CD14-positive monocyte (primary cell): ENCODE measurements around the gene ACSM6. TPM values are rescaled to one million over a fixed set of nuclear protein-coding genes. Genes with fewer than 3 reads are reported as not detected.

ENCODE experiments used
- DNase-seq, 3 donors: peaks; one replicate each; pipeline ENCODE4 v3.0.0-alpha.2; 2011 to 2022
- H2AFZ ChIP-seq: 2 replicates; pipeline ENCODE4 v1.6.0; 2012; ENCODE audit warnings: mild to moderate bottlenecking, low read depth, low read length, inconsistent platforms; ENCODE audit not compliant: insufficient read depth, poor library complexity, severe bottlenecking
- H3K27ac ChIP-seq, 2 donors: 1 replicate in 1 of 2; 2 replicates in 1 of 2; pipeline ENCODE4 v1.5.1; 2012 to 2013; ENCODE audit warnings: low read length in 2 of 2, control low read depth in 1 of 2, inconsistent platforms in 1 of 2, low read depth in 1 of 2, mild to moderate bottlenecking in 1 of 2
- H3K27me3 ChIP-seq, 2 donors: one replicate each; pipeline versions ENCODE4 v1.6.0 to v1.6.1; 2011 to 2013; ENCODE audit warnings: low read length in 2 of 2; ENCODE audit not compliant: control insufficient read depth in 2 of 2, insufficient read depth in 2 of 2
- H3K36me3 ChIP-seq, 2 donors: replicated peaks in 1 of 2; 1 replicate in 1 of 2; 2 replicates in 1 of 2; pipeline versions ENCODE4 v1.5.1 to v1.6.1; 2012 to 2013; ENCODE audit warnings: low read length in 2 of 2, control low read depth in 1 of 2, inconsistent platforms in 1 of 2, mild to moderate bottlenecking in 1 of 2; ENCODE audit not compliant: insufficient read depth in 2 of 2, control insufficient read depth in 1 of 2
- H3K4me1 ChIP-seq, 2 donors: 1 replicate in 1 of 2; 2 replicates in 1 of 2; pipeline versions ENCODE4 v1.5.1 to v1.6.1; 2012 to 2013; ENCODE audit warnings: low read length in 2 of 2, control low read depth in 1 of 2, inconsistent platforms in 1 of 2, mild to moderate bottlenecking in 1 of 2, moderate library complexity in 1 of 2; ENCODE audit not compliant: insufficient read depth in 2 of 2, control insufficient read depth in 1 of 2
- H3K4me2 ChIP-seq: replicated peaks from 2 replicates; pipeline ENCODE3; 2012; ENCODE audit warnings: low read length, moderate library complexity, mild to moderate bottlenecking; ENCODE audit not compliant: poor library complexity, severe bottlenecking; ENCODE audit errors: extremely low read depth
- H3K4me3 ChIP-seq, 3 experiments: fragments of 200-600 bp in 1 of 3; sonication (generic) in 1 of 3; replicated peaks in 1 of 3; 1 replicate in 2 of 3; 2 replicates in 1 of 3; pipeline ENCODE4 v1.5.1; 2011 to 2013; ENCODE audit warnings: low read length in 3 of 3, mild to moderate bottlenecking in 3 of 3, control low read depth in 2 of 3, low read depth in 2 of 3, inconsistent platforms in 1 of 3, moderate library complexity in 1 of 3
- H3K79me2 ChIP-seq: 2 replicates; pipeline ENCODE4 v1.6.0; 2012; ENCODE audit warnings: mild to moderate bottlenecking, control low read depth, inconsistent platforms, low read length, moderate library complexity; ENCODE audit not compliant: insufficient read depth
- H3K9ac ChIP-seq: 2 replicates; pipeline ENCODE4 v1.6.0; 2017; ENCODE audit warnings: low read length, mild to moderate bottlenecking; ENCODE audit not compliant: insufficient read depth, poor library complexity, severe bottlenecking
- H3K9me3 ChIP-seq, 2 donors: replicated peaks in 1 of 2; 1 replicate in 1 of 2; 2 replicates in 1 of 2; pipeline versions ENCODE4 v1.5.1 to v1.6.1; 2012 to 2013; ENCODE audit warnings: low read length in 2 of 2, control low read depth in 1 of 2; ENCODE audit not compliant: control insufficient read depth in 1 of 2, insufficient read depth in 1 of 2
- H4K20me1 ChIP-seq: 2 replicates; pipeline ENCODE4 v1.6.0; 2012; ENCODE audit warnings: mild to moderate bottlenecking, low read length, control low read depth, moderate library complexity; ENCODE audit not compliant: insufficient read depth
- H3K27ac Mint-ChIP-seq, 7 donors: one replicate each; pipeline ENCODE4 v1.8.0; 2020; ENCODE audit warnings: mild to moderate bottlenecking in 7 of 7, mixed read lengths in 7 of 7, moderate library complexity in 6 of 7, inconsistent platforms in 2 of 7
- H3K27me3 Mint-ChIP-seq, 3 donors: one replicate each; pipeline ENCODE4 v1.8.0; 2021 to 2022; ENCODE audit warnings: low read depth in 3 of 3, mild to moderate bottlenecking in 3 of 3, mixed read lengths in 3 of 3, moderate library complexity in 3 of 3, inconsistent platforms in 1 of 3
- H3K36me3 Mint-ChIP-seq, 2 donors: one replicate each; pipeline ENCODE4 v1.8.0; 2020; ENCODE audit warnings: mixed read lengths in 2 of 2, inconsistent platforms in 1 of 2, mild to moderate bottlenecking in 1 of 2
- H3K4me1 Mint-ChIP-seq: one replicate; pipeline ENCODE4 v1.8.0; 2020; ENCODE audit warnings: mild to moderate bottlenecking, mixed read lengths
- H3K4me3 Mint-ChIP-seq, 2 donors: one replicate each; pipeline ENCODE4 v1.8.0; 2020; ENCODE audit warnings: mild to moderate bottlenecking in 2 of 2, mixed read lengths in 2 of 2, moderate library complexity in 1 of 2
- H3K9me3 Mint-ChIP-seq, 7 donors: one replicate each; pipeline ENCODE4 v1.8.0; 2020 to 2022; ENCODE audit warnings: mixed read lengths in 7 of 7, mild to moderate bottlenecking in 6 of 7, moderate library complexity in 6 of 7, inconsistent platforms in 2 of 7
- CTCF ChIP-seq: fragments of 200-600 bp; IDR thresholded peaks from one replicate; pipeline ENCODE4 v1.8.0; 2022; ENCODE audit warnings: antibody characterized with exemption, mild to moderate bottlenecking
- WGBS: methylation state at CpG from one replicate; pipeline ENCODE4 v1.1.5; 2013; ENCODE audit warnings: missing lambda C conversion rate; ENCODE audit not compliant: insufficient coverage; 5-methylcytosine and 5-hydroxymethylcytosine counted together
- intact Hi-C, 2 donors: fragments of 100-400 bp; cut with micrococcal nuclease; formaldehyde crosslinking; loops; one replicate each; pipeline versions ENCODE4 v1.15.0 to v1.15.1; 2023
- polyA plus RNA-seq, 3 donors: library from polyadenylated mRNA; depleted of rRNA in 1 of 3; unstranded in 2 of 3; stranded (reverse) in 1 of 3; fragments of 300-500 nt in 2 of 3; fragments of >200 nt in 1 of 3; fragmentation: Illumina TruSeq in 2 of 3; gene quantifications; 1 replicate in 2 of 3; 2 replicates in 1 of 3; pipeline ENCODE4 v1.2.3, GENCODE V29; 2012 to 2021

The ACSM6 gene
- polyA plus RNA-seq, 3 donors, result not detected

- WGBS, result no CpG with 5 or more reads among the region's 1 CpG
- Histone ChIP-seq H3K27ac (no peak overlapping the region), H3K4me1 (peaks cover 0 to 5% of the 10 kb centered on the region in 2 donors), H3K9me3 (no peaks in the 10 kb centered on the region), H2AFZ (no peak overlapping the region), H3K4me2 (no peak overlapping the region), H3K79me2 (no peaks in the 10 kb centered on the region), H3K9ac (no peak overlapping the region), H3K27me3 (no peaks in the 10 kb centered on the region), H4K20me1 (no peaks in the 10 kb centered on the region), H3K36me3 (no peaks in the 10 kb centered on the region), H3K4me3 (no peak overlapping the region)
- Mint-ChIP-seq H3K36me3 (no peaks in the 10 kb centered on the region), H3K4me3 (no peak overlapping the region), H3K9me3 (peaks cover 0 to 1% (median 0%) of the 10 kb centered on the region in 7 donors), H3K4me1 (peaks cover 9% of the 10 kb centered on the region), H3K27ac (peak overlapping the region; percentile 48 to 88 (median 72)), H3K27me3 (peaks cover 0 to 1% (median 1%) of the 10 kb centered on the region in 3 donors)
- DNase-seq, result peak; percentile 60 to 83 (median 77)
- no peak for TF ChIP-seq CTCF
- intact Hi-C loops, result no loop called here
Measured at GRCh38 chr10:95266674-95267095, 72.6 kb downstream of the ACSM6 start.

- no CpG with 5 or more reads among the region's 3 CpGs for WGBS
- no peaks in the 10 kb centered on the region for H3K36me3 ChIP-seq
- no peak overlapping the region for H3K4me3 Mint-ChIP-seq
- no peak for DNase-seq
- H3K36me3 Mint-ChIP-seq, result no peaks in the 10 kb centered on the region
- TF ChIP-seq CTCF, result no peak
- H3K9ac ChIP-seq, result no peak overlapping the region
- no peaks in the 10 kb centered on the region for H3K79me2 ChIP-seq
- no peaks in the 10 kb centered on the region for H3K9me3 ChIP-seq
- H3K9me3 Mint-ChIP-seq, result peaks cover 0 to 1% (median 0%) of the 10 kb centered on the region in 7 donors
- peaks cover 0 to 1% (median 1%) of the 10 kb centered on the region in 3 donors for H3K27me3 Mint-ChIP-seq
- no peak overlapping the region for H3K27ac ChIP-seq
- H2AFZ ChIP-seq, result no peak overlapping the region
- no peak overlapping the region for H3K4me3 ChIP-seq
- no peaks in the 10 kb centered on the region for H3K27me3 ChIP-seq
- H4K20me1 ChIP-seq, result no peaks in the 10 kb centered on the region
- peaks cover 9% of the 10 kb centered on the region for H3K4me1 Mint-ChIP-seq
- no peak overlapping the region for H3K4me2 ChIP-seq
- peaks cover 0 to 5% of the 10 kb centered on the region in 2 donors for H3K4me1 ChIP-seq
- H3K27ac Mint-ChIP-seq, result no peak overlapping the region
- intact Hi-C loops, result no loop called here
Measured at GRCh38 chr10:95267251-95267650, 73.2 kb downstream of the ACSM6 start.
